ENCODE results near the gene CD93.

DNA sequence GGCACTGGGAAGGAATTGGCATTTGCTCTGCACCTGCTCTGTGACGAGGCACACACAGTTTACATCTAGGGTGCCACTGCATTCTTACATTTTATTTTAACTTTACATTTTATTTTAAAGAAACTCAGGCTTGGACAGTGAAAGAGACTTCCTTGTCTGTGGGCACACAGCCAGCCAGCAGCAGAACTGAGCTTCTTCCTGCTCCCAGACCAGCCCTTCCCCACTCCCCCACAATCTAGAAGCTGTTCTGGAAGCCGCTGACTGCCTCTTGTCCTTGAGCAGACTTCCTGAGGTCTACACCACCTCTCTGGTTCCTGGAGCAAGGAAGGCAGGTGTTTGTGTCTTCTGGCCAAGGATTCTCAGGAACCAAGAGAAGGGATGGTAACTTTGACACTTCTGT is 27.9 kb upstream of the CD93 start:
- TF ChIP-seq, protein P1, sequence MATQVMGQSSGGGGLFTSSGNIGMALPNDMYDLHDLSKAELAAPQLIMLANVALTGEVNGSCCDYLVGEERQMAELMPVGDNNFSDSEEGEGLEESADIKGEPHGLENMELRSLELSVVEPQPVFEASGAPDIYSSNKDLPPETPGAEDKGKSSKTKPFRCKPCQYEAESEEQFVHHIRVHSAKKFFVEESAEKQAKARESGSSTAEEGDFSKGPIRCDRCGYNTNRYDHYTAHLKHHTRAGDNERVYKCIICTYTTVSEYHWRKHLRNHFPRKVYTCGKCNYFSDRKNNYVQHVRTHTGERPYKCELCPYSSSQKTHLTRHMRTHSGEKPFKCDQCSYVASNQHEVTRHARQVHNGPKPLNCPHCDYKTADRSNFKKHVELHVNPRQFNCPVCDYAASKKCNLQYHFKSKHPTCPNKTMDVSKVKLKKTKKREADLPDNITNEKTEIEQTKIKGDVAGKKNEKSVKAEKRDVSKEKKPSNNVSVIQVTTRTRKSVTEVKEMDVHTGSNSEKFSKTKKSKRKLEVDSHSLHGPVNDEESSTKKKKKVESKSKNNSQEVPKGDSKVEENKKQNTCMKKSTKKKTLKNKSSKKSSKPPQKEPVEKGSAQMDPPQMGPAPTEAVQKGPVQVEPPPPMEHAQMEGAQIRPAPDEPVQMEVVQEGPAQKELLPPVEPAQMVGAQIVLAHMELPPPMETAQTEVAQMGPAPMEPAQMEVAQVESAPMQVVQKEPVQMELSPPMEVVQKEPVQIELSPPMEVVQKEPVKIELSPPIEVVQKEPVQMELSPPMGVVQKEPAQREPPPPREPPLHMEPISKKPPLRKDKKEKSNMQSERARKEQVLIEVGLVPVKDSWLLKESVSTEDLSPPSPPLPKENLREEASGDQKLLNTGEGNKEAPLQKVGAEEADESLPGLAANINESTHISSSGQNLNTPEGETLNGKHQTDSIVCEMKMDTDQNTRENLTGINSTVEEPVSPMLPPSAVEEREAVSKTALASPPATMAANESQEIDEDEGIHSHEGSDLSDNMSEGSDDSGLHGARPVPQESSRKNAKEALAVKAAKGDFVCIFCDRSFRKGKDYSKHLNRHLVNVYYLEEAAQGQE (IDR thresholded peaks at IDR 0.05; ENCODE audit: low read depth), result no peak
- TF ChIP-seq CEBPB (IDR thresholded peaks at IDR 0.05) (no peak), RAD21 (IDR thresholded peaks at IDR 0.05; ENCODE audit: low read depth) (no peak), FOXM1 (IDR thresholded peaks at IDR 0.05; ENCODE audit: borderline replicate concordance, low read depth) (no peak), CREB1 (IDR thresholded peaks at IDR 0.05; ENCODE audit: low read depth) (no peak), TEAD4 (IDR thresholded peaks at IDR 0.05) (no peak), EP300 (IDR thresholded peaks at IDR 0.05; ENCODE audit: borderline replicate concordance) (no peak), TAF1 (IDR thresholded peaks at IDR 0.05; ENCODE audit: low read depth) (no peak), ZBTB7A (IDR thresholded peaks at IDR 0.05; ENCODE audit: low read depth) (no peak), EGR1 (IDR thresholded peaks at IDR 0.05) (no peak), YY1 (IDR thresholded peaks at IDR 0.05; ENCODE audit: low read depth) (no peak), NFIC (IDR thresholded peaks at IDR 0.05) (no peak)
- TF ChIP-seq, protein P2, sequence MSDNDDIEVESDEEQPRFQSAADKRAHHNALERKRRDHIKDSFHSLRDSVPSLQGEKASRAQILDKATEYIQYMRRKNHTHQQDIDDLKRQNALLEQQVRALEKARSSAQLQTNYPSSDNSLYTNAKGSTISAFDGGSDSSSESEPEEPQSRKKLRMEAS (IDR thresholded peaks at IDR 0.05), result no peak
